Keratinocyte (primary cell): Measurements from ENCODE around the gene OR10H2. TPM values are rescaled to one million over a fixed set of nuclear protein-coding genes. Genes with fewer than 3 reads are reported as not detected.
"Not testable (repeated sequence)": the region's sequence is repeated elsewhere in the genome, so short reads cannot be mapped to it uniquely, and the experiment has no call there.

Experiments used
- DNase-seq: peaks from one replicate; pipeline ENCODE4 v3.0.0-alpha.2; 2011; ENCODE audit warnings: low read depth, missing footprints, low spot score
- FAIRE-seq: peaks from 2 replicates; lab custom pipeline; 2011; peaks lifted over from hg19 to GRCh38; lab: Jason Lieb, UNC
- H2AFZ ChIP-seq: 2 replicates; pipeline ENCODE4 v1.6.0; 2012; ENCODE audit warnings: low read length, control low read depth, inconsistent platforms; ENCODE audit not compliant: control insufficient read depth
- H3K27ac ChIP-seq: 2 replicates; pipeline ENCODE4 v1.5.1; 2011; ENCODE audit warnings: low read length; ENCODE audit not compliant: control insufficient read depth, insufficient read depth
- H3K27me3 ChIP-seq: 3 replicates; pipeline ENCODE4 v1.6.0; 2011; ENCODE audit warnings: low read length; ENCODE audit not compliant: control insufficient read depth, insufficient read depth; ENCODE audit errors: extremely low read depth
- H3K36me3 ChIP-seq, 2 experiments: 2 replicates in 1 of 2; 3 replicates in 1 of 2; pipeline ENCODE4 v1.5.1; 2011; ENCODE audit warnings: low read length in 2 of 2, mild to moderate bottlenecking in 1 of 2; ENCODE audit not compliant: control insufficient read depth in 2 of 2, insufficient read depth in 2 of 2; ENCODE audit errors: extremely low read depth in 1 of 2
- H3K4me1 ChIP-seq: 3 replicates; pipeline ENCODE4 v1.5.1; 2011; ENCODE audit warnings: low read length; ENCODE audit not compliant: control insufficient read depth, insufficient read depth; ENCODE audit errors: extremely low read depth
- H3K4me2 ChIP-seq: 3 replicates; pipeline ENCODE4 v1.6.0; 2011; ENCODE audit warnings: low read depth, low read length; ENCODE audit not compliant: control insufficient read depth, insufficient read depth; ENCODE audit errors: extremely low read depth
- H3K4me3 ChIP-seq, 3 experiments: fragments of 200-600 bp in 1 of 3; sonication (generic) in 1 of 3; 2 replicates in 2 of 3; 3 replicates in 1 of 3; pipeline ENCODE4 v1.5.1; 2011 to 2016; ENCODE audit warnings: low read length in 3 of 3, mild to moderate bottlenecking in 3 of 3, control low read depth in 2 of 3, inconsistent platforms in 1 of 3, low read depth in 1 of 3, mixed read lengths in 1 of 3, mixed run types in 1 of 3, moderate library complexity in 1 of 3; ENCODE audit not compliant: control insufficient read depth in 2 of 3, insufficient read depth in 2 of 3; ENCODE audit errors: extremely low read depth in 1 of 3
- H3K79me2 ChIP-seq: 2 replicates; pipeline ENCODE4 v1.6.0; 2012; ENCODE audit warnings: low read length; ENCODE audit not compliant: control insufficient read depth, insufficient read depth
- H3K9ac ChIP-seq: 3 replicates; pipeline ENCODE4 v1.6.0; 2011; ENCODE audit warnings: low read length; ENCODE audit not compliant: control insufficient read depth, insufficient read depth; ENCODE audit errors: extremely low read depth
- H3K9me1 ChIP-seq: 3 replicates; pipeline ENCODE4 v1.6.0; 2011; ENCODE audit warnings: low read length; ENCODE audit not compliant: control insufficient read depth, insufficient read depth; ENCODE audit errors: extremely low read depth
- H3K9me3 ChIP-seq: 2 replicates; pipeline ENCODE4 v1.5.1; 2012; ENCODE audit warnings: low read depth, low read length; ENCODE audit not compliant: control insufficient read depth
- H4K20me1 ChIP-seq: 3 replicates; pipeline ENCODE4 v1.6.0; 2011; ENCODE audit warnings: low read length; ENCODE audit not compliant: control insufficient read depth, insufficient read depth; ENCODE audit errors: extremely low read depth
- EZH2 ChIP-seq: IDR thresholded peaks from one replicate; pipeline ENCODE4 v1.6.1; 2012; ENCODE audit warnings: inconsistent platforms, mild to moderate bottlenecking, low read length, moderate library complexity
- dilution Hi-C: fragments of 300-500 bp; cut with MboI; formaldehyde crosslinking; loops from one replicate; pipeline ENCODE4 v1.7.0; 2020; ENCODE audit warnings: low sequenced_read_pairs; ENCODE audit not compliant: extremely low pct_ligation_motif_present
- polyA plus RNA-seq, 5 experiments: library from polyadenylated mRNA; depleted of rRNA in 3 of 5; stranded (reverse) in 3 of 5; stranded (forward) in 1 of 5; unstranded in 1 of 5; fragments of >200 nt; gene quantifications; 1 replicate in 1 of 5; 2 replicates in 3 of 5; 3 replicates in 1 of 5; pipeline versions ENCODE4 v1.2.1 to v1.2.3, GENCODE V29; 2011 to 2012; ENCODE audit warnings: missing spikeins in 2 of 5, low read depth in 1 of 5, low replicate concordance in 1 of 5
- TF ChIP-seq, protein P1 (sequence below), 3 experiments: IDR thresholded peaks in 1 of 3; conservative IDR thresholded peaks in 1 of 3; optimal IDR thresholded peaks in 1 of 3; 2 replicates in 2 of 3; 3 replicates in 1 of 3; pipeline versions ENCODE3 to v1.5.1; 2011; ENCODE audit warnings: low read length in 3 of 3, mild to moderate bottlenecking in 3 of 3, moderate library complexity in 2 of 3, control low read depth in 1 of 3, inconsistent platforms in 1 of 3; ENCODE audit not compliant: insufficient read depth in 2 of 3; ENCODE audit errors: extremely low read depth in 1 of 3

OR10H2 gene
- polyA plus RNA-seq, 1 donor (not counting 4 experiments of a cell fraction or from before 2014, with no cell fraction given): not detected

DNA sequence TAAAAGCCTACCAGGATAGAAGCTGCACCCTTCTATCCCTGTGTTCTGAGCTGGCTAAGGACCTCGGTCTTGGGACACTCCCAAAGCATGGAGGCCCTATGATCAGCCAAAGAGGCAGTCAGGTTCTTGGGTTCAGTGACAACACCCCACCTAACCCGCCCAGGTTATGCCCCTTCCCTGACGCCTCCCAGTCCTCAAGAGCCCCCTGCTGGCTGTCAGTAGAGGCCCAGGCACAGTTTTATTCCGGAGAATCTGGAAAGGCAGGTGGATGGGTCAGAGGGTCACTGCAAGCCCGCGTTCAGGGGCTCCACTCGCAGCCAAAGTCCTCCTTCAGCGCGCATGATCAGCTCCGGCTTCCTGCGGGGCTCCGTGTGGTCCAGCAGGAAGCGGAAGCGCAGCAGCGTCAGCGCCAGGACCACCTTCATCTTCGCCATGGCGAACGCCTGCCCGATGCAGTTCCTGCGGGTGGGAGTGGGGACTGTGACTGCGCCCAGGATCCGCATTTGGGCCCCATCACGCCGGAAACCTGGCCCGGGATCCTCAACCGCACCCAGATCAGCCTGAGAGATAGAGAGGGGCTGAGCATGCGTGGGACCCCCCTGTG, 32.2 kb downstream of the OR10H2 start:
- H3K4me3 ChIP-seq: no peak overlapping the region
- no peak overlapping the region for H2AFZ ChIP-seq
- no peaks in the 10 kb centered on the region for H4K20me1 ChIP-seq
- H3K4me1 ChIP-seq: no peaks in the 10 kb centered on the region
- no peak overlapping the region for H3K9ac ChIP-seq
- no peak for DNase-seq
- H3K27me3 ChIP-seq: no peaks in the 10 kb centered on the region
- H3K36me3 ChIP-seq: no peaks in the 10 kb centered on the region
- H3K27ac ChIP-seq: no peak overlapping the region
- no peak for TF ChIP-seq EZH2
- TF ChIP-seq, protein P1, sequence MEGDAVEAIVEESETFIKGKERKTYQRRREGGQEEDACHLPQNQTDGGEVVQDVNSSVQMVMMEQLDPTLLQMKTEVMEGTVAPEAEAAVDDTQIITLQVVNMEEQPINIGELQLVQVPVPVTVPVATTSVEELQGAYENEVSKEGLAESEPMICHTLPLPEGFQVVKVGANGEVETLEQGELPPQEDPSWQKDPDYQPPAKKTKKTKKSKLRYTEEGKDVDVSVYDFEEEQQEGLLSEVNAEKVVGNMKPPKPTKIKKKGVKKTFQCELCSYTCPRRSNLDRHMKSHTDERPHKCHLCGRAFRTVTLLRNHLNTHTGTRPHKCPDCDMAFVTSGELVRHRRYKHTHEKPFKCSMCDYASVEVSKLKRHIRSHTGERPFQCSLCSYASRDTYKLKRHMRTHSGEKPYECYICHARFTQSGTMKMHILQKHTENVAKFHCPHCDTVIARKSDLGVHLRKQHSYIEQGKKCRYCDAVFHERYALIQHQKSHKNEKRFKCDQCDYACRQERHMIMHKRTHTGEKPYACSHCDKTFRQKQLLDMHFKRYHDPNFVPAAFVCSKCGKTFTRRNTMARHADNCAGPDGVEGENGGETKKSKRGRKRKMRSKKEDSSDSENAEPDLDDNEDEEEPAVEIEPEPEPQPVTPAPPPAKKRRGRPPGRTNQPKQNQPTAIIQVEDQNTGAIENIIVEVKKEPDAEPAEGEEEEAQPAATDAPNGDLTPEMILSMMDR (optimal IDR thresholded peaks at IDR 0.05 in 1 of 3, IDR thresholded peaks at IDR 0.05 in 1 of 3, conservative IDR thresholded peaks at IDR 0.05 in 1 of 3; ENCODE audit: extremely low read depth in 1 of 3, insufficient read depth in 2 of 3, low read length in 3 of 3): peak; percentile 27 to 69 (median 41)
- no peak for FAIRE-seq
- H3K9me3 ChIP-seq: no peaks in the 10 kb centered on the region
- H3K4me2 ChIP-seq: no peak overlapping the region
- dilution Hi-C loops: no loop called here
- no peaks in the 10 kb centered on the region for H3K79me2 ChIP-seq
- no peaks in the 10 kb centered on the region for H3K9me1 ChIP-seq

DNA sequence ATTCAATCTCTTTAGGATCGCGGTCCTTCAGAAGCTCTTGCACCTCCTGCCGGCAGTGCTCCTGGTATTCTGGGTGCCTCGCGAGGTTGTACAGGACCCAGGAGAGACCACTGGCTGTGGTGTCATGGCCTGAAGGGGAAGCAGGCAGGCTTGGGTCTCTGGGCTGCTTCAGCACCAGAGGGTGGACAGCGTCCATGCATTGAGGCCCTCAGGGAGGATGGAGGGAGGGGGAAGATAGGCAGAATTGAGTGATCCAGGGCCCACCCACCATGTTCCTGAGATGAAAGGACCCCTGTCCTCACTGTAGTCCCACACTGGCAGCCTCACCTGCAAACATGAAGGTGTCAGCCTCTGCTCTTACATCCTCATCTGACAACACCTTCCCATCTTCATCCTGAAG, 41.8 kb downstream of the OR10H2 start:
- H3K4me2 ChIP-seq: no peak overlapping the region
- H4K20me1 ChIP-seq: no peaks in the 10 kb centered on the region
- dilution Hi-C loops: no loop called here
- no peaks in the 10 kb centered on the region for H3K27me3 ChIP-seq
- no peak overlapping the region for H3K27ac ChIP-seq
- H3K4me3 ChIP-seq: no peak overlapping the region
- no peaks in the 10 kb centered on the region for H3K79me2 ChIP-seq
- H3K36me3 ChIP-seq: no peaks in the 10 kb centered on the region
- FAIRE-seq: no peak
- no peaks in the 10 kb centered on the region for H3K4me1 ChIP-seq
- H3K9me1 ChIP-seq: no peaks in the 10 kb centered on the region
- no peak overlapping the region for H3K9ac ChIP-seq
- H3K9me3 ChIP-seq: no peaks in the 10 kb centered on the region
- TF ChIP-seq EZH2: no peak
- TF ChIP-seq, protein P1 (optimal IDR thresholded peaks at IDR 0.05 in 1 of 3, IDR thresholded peaks at IDR 0.05 in 1 of 3, conservative IDR thresholded peaks at IDR 0.05 in 1 of 3; ENCODE audit: extremely low read depth in 1 of 3, insufficient read depth in 2 of 3, low read length in 3 of 3): no peak
- H2AFZ ChIP-seq: no peak overlapping the region
- DNase-seq: no peak

DNA sequence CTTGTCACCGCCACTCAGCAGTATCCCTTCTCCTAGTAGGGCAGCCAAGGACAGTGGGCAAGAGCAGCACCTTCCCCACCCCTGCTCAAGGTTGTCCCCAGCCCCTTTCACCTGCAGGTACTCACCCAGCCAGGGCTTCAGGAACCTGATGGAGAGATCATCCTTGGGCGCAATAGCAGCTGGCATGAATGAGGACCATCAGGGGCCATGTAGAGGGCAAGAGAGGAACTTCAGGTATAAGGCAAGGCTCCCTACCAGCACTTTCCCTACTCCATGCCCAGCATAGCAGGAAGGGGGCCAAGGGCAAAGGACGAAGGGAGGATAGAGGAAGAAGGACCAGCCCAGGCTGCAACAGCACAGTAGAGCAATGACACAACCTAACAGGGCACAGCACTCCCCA, 46.3 kb downstream of the OR10H2 start:
- H2AFZ ChIP-seq, H3K4me3 ChIP-seq, H3K79me2 ChIP-seq, H3K27ac ChIP-seq, FAIRE-seq, H3K9me1 ChIP-seq, H3K9me3 ChIP-seq, H3K9ac ChIP-seq, DNase-seq, H3K4me1 ChIP-seq, H3K27me3 ChIP-seq, H4K20me1 ChIP-seq, H3K4me2 ChIP-seq, H3K36me3 ChIP-seq, dilution Hi-C loops: not testable (repeated sequence)
